HUES48 (cell line): Measurements from ENCODE around the gene AFAP1L1.

Experiments used
- H3K27ac ChIP-seq: one replicate; pipeline ENCODE4 v1.7.0; 2013; ENCODE audit warnings: low read depth, low read length, inconsistent platforms
- H3K27me3 ChIP-seq: 2 replicates; pipeline ENCODE4 v1.6.1; 2013; ENCODE audit warnings: mild to moderate bottlenecking, low read length; ENCODE audit not compliant: control insufficient read depth, insufficient read depth
- H3K36me3 ChIP-seq: 2 replicates; pipeline ENCODE4 v1.6.1; 2013; ENCODE audit warnings: low read length; ENCODE audit not compliant: control insufficient read depth, insufficient read depth
- H3K4me1 ChIP-seq: 2 replicates; pipeline ENCODE4 v1.6.1; 2013; ENCODE audit warnings: mild to moderate bottlenecking, low read length; ENCODE audit not compliant: control insufficient read depth, insufficient read depth
- H3K4me3 ChIP-seq: 2 replicates; pipeline ENCODE4 v1.5.1; 2013; ENCODE audit warnings: mild to moderate bottlenecking, low read depth, low read length
- H3K9ac ChIP-seq: 2 replicates; pipeline ENCODE4 v1.6.1; 2013; ENCODE audit warnings: mild to moderate bottlenecking, low read depth, low read length, moderate library complexity
- H3K9me3 ChIP-seq: 2 replicates; pipeline ENCODE4 v1.6.1; 2013; ENCODE audit warnings: low read length; ENCODE audit not compliant: control insufficient read depth, insufficient read depth

Gene AFAP1L1

GRCh38 chr5:149317281-149318048 is 45.8 kb downstream of the AFAP1L1 start:
- Histone ChIP-seq H3K4me1 (0 out of 2 replicates have a peak, but pooled peaks cover 6% of the 10 kb centered on the region), H3K27ac (no peak overlapping the region), H3K9ac (no peak overlapping the region), H3K9me3 (no peaks in the 10 kb centered on the region), H3K4me3 (no peak overlapping the region), H3K27me3 (no peaks in the 10 kb centered on the region), H3K36me3 (no peaks in the 10 kb centered on the region; the same call in 1 of the 2 replicates)

- Histone ChIP-seq H3K4me1 (0 out of 2 replicates have a peak, but pooled peaks cover 11% of the 10 kb centered on the region), H3K27me3 (no peaks in the 10 kb centered on the region), H3K9me3 (no peaks in the 10 kb centered on the region), H3K27ac (no peak overlapping the region), H3K9ac (no peak overlapping the region), H3K4me3 (no peak overlapping the region), H3K36me3 (no peaks in the 10 kb centered on the region; the same call in 1 of the 2 replicates)
Measured at GRCh38 chr5:149319174-149319573, 47.5 kb downstream of the AFAP1L1 start.

- H3K9me3 ChIP-seq: no peaks in the 10 kb centered on the region
- H3K9ac ChIP-seq: no peak overlapping the region
- no peaks in the 10 kb centered on the region; the same call in 1 of the 2 replicates for H3K36me3 ChIP-seq
- no peaks in the 10 kb centered on the region for H3K27me3 ChIP-seq
- no peak overlapping the region for H3K4me3 ChIP-seq
- H3K4me1 ChIP-seq: 0 out of 2 replicates have a peak, but pooled peaks cover 11% of the 10 kb centered on the region
- H3K27ac ChIP-seq: no peak overlapping the region
Measured at GRCh38 chr5:149320791-149321330, 49.2 kb downstream of the AFAP1L1 start.

- H3K36me3 ChIP-seq: no peaks in the 10 kb centered on the region; the same call in 1 of the 2 replicates
- no peak overlapping the region for H3K27ac ChIP-seq
- H3K9ac ChIP-seq: no peak overlapping the region
- H3K4me3 ChIP-seq: no peak overlapping the region
- H3K9me3 ChIP-seq: no peaks in the 10 kb centered on the region
- no peaks in the 10 kb centered on the region for H3K27me3 ChIP-seq
- 0 out of 2 replicates have a peak, but pooled peaks cover 8% of the 10 kb centered on the region for H3K4me1 ChIP-seq
Measured at GRCh38 chr5:149322518-149322917, 50.9 kb downstream of the AFAP1L1 start.

GRCh38 chr5:149323210-149323609 is 51.6 kb downstream of the AFAP1L1 start:
- H3K4me3 ChIP-seq: no peak overlapping the region
- H3K9ac ChIP-seq: no peak overlapping the region
- H3K27me3 ChIP-seq: no peaks in the 10 kb centered on the region
- H3K4me1 ChIP-seq: 0 out of 2 replicates have a peak, but pooled peaks cover 7% of the 10 kb centered on the region
- H3K9me3 ChIP-seq: no peaks in the 10 kb centered on the region
- no peaks in the 10 kb centered on the region; the same call in 1 of the 2 replicates for H3K36me3 ChIP-seq
- no peak overlapping the region for H3K27ac ChIP-seq

GRCh38 chr5:149323621-149324205 is 52.1 kb downstream of the AFAP1L1 start:
- H3K4me3 ChIP-seq: no peak overlapping the region
- no peak overlapping the region for H3K27ac ChIP-seq
- no peaks in the 10 kb centered on the region for H3K9me3 ChIP-seq
- H3K4me1 ChIP-seq: 0 out of 2 replicates have a peak, but pooled peaks cover 7% of the 10 kb centered on the region
- no peaks in the 10 kb centered on the region; the same call in 1 of the 2 replicates for H3K36me3 ChIP-seq
- H3K27me3 ChIP-seq: no peaks in the 10 kb centered on the region
- no peak overlapping the region for H3K9ac ChIP-seq

- Histone ChIP-seq H3K4me3 (no peak overlapping the region), H3K4me1 (0 out of 2 replicates have a peak, but pooled peaks cover 7% of the 10 kb centered on the region), H3K9me3 (no peaks in the 10 kb centered on the region), H3K27ac (no peak overlapping the region), H3K27me3 (no peaks in the 10 kb centered on the region), H3K36me3 (no peaks in the 10 kb centered on the region; the same call in 1 of the 2 replicates), H3K9ac (no peak overlapping the region)
Measured at GRCh38 chr5:149324641-149325040, 53.0 kb downstream of the AFAP1L1 start.

GRCh38 chr5:149325166-149325735 is 53.6 kb downstream of the AFAP1L1 start:
- Histone ChIP-seq H3K9ac (no peak overlapping the region), H3K27ac (no peak overlapping the region), H3K9me3 (no peaks in the 10 kb centered on the region), H3K36me3 (no peaks in the 10 kb centered on the region), H3K4me3 (no peak overlapping the region), H3K27me3 (no peaks in the 10 kb centered on the region), H3K4me1 (0 out of 2 replicates have a peak, but pooled peaks cover 7% of the 10 kb centered on the region)

- H3K9ac ChIP-seq: no peak overlapping the region
- H3K27ac ChIP-seq: no peak overlapping the region
- H3K27me3 ChIP-seq: no peaks in the 10 kb centered on the region
- H3K36me3 ChIP-seq: no peaks in the 10 kb centered on the region
- H3K4me3 ChIP-seq: no peak overlapping the region
- H3K4me1 ChIP-seq: 0 out of 2 replicates have a peak, but pooled peaks cover 7% of the 10 kb centered on the region
- no peaks in the 10 kb centered on the region for H3K9me3 ChIP-seq
Measured at GRCh38 chr5:149325894-149326293, 54.2 kb downstream of the AFAP1L1 start.

GRCh38 chr5:149326611-149327010 is 55.0 kb downstream of the AFAP1L1 start:
- H3K4me1 ChIP-seq: 0 out of 2 replicates have a peak, but pooled peaks cover 7% of the 10 kb centered on the region
- no peak overlapping the region for H3K27ac ChIP-seq
- H3K27me3 ChIP-seq: no peaks in the 10 kb centered on the region
- H3K9me3 ChIP-seq: no peaks in the 10 kb centered on the region
- H3K4me3 ChIP-seq: no peak overlapping the region
- no peak overlapping the region for H3K9ac ChIP-seq
- no peaks in the 10 kb centered on the region for H3K36me3 ChIP-seq
